ENCODE data around the gene ANKK1.

- TF ChIP-seq CTCF (IDR thresholded peaks at IDR 0.05; ENCODE audit: low read depth, low read length, poor library complexity, severe bottlenecking): no peak
- TF ChIP-seq EZH2phosphoT487 (IDR thresholded peaks at IDR 0.05; ENCODE audit: borderline replicate concordance, low read length): no peak
Observed at GRCh38 chr11:113386866-113387265, 713 bp upstream of the ANKK1 start.
